SJCRH30 (cell line): Measurements from ENCODE around the gene PRCP. TPM values are rescaled to one million over a fixed set of nuclear protein-coding genes. Genes with fewer than 3 reads are reported as not detected.
A peak's percentile ranks its signal among the peaks of the same experiment; 100 is the strongest.
"Not testable (repeated sequence)": the region's sequence is repeated elsewhere in the genome, so short reads cannot be mapped to it uniquely, and the experiment has no call there.

Source experiments
- DNase-seq, 2 experiments: peaks; one replicate each; pipeline ENCODE4 v3.0.0-alpha.2; 2015 to 2020
- H3K27ac ChIP-seq: fragments of 250-450 bp; sonication (Bioruptor Pico); 2 replicates; pipeline ENCODE4 v1.5.1; 2020; ENCODE audit warnings: mild to moderate bottlenecking, moderate library complexity
- H3K27me3 ChIP-seq: fragments of 250-450 bp; sonication (Bioruptor Pico); 2 replicates; pipeline ENCODE4 v1.5.1; 2020; ENCODE audit warnings: mild to moderate bottlenecking, moderate library complexity
- H3K36me3 ChIP-seq: fragments of 250-450 bp; sonication (Bioruptor Pico); 2 replicates; pipeline ENCODE4 v1.5.1; 2020; ENCODE audit warnings: mild to moderate bottlenecking, moderate library complexity
- H3K4me1 ChIP-seq: fragments of 250-450 bp; sonication (Bioruptor Pico); 2 replicates; pipeline ENCODE4 v1.5.1; 2020; ENCODE audit warnings: mild to moderate bottlenecking, moderate library complexity
- H3K4me3 ChIP-seq: fragments of 250-450 bp; sonication (Bioruptor Pico); 2 replicates; pipeline ENCODE4 v1.5.1; 2020; ENCODE audit warnings: mild to moderate bottlenecking, moderate library complexity
- H3K9me3 ChIP-seq: fragments of 250-450 bp; sonication (Bioruptor Pico); replicated peaks from 2 replicates; pipeline ENCODE4 v1.5.1; 2020; ENCODE audit warnings: mild to moderate bottlenecking, moderate library complexity
- total RNA-seq: library from RNA; depleted of rRNA; stranded (reverse); fragments of >200 nt; shearing (Covaris generic); gene quantifications from 2 replicates; pipeline ENCODE4 v1.2.3, GENCODE V29; 2014

PRCP gene
- total RNA-seq, 1 experiment from 2014 or later, result 72.1 TPM

DNA sequence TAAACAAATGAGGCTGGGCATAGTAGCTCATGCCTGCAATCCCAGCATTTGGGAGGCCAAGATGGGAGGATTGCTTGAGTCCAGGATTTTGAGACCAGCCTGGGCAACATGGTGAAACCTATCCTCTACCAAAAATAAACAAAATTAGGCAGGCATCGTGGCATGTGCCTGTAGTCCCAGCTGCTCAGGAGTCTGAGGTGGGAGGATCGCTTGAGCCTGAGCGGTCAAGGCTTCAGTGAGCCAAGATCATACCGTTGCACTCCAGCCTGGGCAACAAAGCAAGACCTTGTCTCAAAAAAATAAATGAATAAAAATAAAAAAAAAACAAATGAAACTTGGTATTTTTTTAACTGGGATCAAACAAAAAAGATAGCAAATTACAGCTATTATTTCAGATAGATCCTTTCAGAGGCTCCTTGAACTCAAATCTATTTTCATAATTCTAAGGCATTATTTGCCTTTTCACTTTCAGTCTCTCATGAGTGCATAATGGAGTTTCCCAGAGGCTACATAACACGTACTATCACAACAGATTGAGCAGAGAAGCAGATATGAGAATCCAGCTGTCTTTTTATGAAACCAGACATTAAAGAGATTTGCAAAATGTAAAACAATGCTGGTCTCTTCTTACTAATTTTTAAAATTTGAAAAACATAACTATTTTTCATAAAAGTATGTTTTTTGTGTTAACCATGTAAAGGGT is 24.4 kb upstream of the PRCP start:
- H3K9me3 ChIP-seq, result no peaks in the 10 kb centered on the region
- no peaks in the 10 kb centered on the region for H3K27me3 ChIP-seq
- DNase-seq, result no peak
- H3K4me3 ChIP-seq, result no peak overlapping the region
- H3K36me3 ChIP-seq, result peaks cover 43% of the 10 kb centered on the region
- H3K27ac ChIP-seq, result no peak overlapping the region
- no peaks in the 10 kb centered on the region for H3K4me1 ChIP-seq

- not testable (repeated sequence) for H3K9me3 ChIP-seq, DNase-seq, H3K27me3 ChIP-seq, H3K27ac ChIP-seq, H3K4me3 ChIP-seq, H3K4me1 ChIP-seq
- H3K36me3 ChIP-seq, result peaks cover 50% of the 10 kb centered on the region
Observed at GRCh38 chr11:82922396-82923173, 22.4 kb upstream of the PRCP start.

DNA sequence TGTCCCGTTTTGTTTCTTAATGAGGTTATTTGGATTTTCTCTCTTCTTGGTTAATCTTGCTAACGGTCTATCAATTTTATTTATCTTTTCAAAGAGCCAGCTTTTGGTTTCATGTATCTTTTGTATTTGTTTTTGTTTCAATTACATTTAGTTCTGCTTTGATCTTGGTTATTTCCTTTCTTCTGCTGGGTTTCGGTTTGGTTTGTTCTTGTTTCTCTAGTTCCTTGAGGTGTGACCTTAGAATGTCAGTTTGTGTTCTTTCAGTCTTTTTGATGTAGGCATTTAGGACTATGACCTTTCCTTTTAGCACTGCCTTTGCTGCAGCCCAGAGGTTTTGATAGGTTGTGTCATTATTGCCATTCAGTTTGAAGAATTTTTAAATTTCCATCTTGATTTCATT is 20.0 kb upstream of the PRCP start:
- not testable (repeated sequence) for H3K4me3 ChIP-seq, DNase-seq, H3K4me1 ChIP-seq, H3K27ac ChIP-seq, H3K27me3 ChIP-seq, H3K9me3 ChIP-seq
- peaks cover 58% of the 10 kb centered on the region for H3K36me3 ChIP-seq

- H3K4me3 ChIP-seq, H3K4me1 ChIP-seq, H3K27ac ChIP-seq, H3K9me3 ChIP-seq, DNase-seq, H3K27me3 ChIP-seq: not testable (repeated sequence)
- H3K36me3 ChIP-seq, result peaks cover 56% of the 10 kb centered on the region
Observed at GRCh38 chr11:82919786-82920185, 19.6 kb upstream of the PRCP start.

DNA sequence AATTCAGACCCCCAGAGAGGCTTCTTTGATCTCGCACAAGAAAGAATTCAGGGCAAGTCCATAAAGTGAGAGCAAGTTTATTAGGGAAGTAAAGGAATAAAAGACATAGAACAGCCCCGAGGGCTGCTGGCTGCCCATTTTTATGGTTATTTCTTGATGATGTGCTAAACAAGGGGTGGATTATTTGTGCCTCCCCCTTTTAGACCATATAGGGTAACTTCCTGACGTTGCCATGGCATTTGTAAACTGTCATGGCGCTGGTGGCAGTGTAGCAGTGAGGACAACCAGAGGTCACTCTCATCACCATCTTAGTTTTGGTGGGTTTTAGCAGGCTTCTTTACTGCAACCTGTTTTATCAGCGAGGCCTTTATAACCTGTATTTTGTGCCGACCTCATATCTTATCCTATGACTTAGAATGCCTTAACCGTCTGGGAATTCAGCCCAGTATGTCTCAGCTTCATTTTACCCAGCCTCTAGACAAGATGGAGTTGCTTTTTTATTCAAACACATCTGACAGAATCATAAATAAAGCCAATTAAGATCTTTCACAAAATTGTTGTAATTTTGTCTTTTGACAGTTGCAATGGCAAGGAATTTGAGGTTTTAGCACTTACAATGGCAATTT is 8.9 kb upstream of the PRCP start:
- Histone ChIP-seq H3K27me3 (no peaks in the 10 kb centered on the region), H3K9me3 (peaks cover 9% of the 10 kb centered on the region; the same call in 1 of the 2 replicates), H3K36me3 (peaks cover 30% of the 10 kb centered on the region), H3K4me3 (no peak overlapping the region), H3K4me1 (no peaks in the 10 kb centered on the region), H3K27ac (no peak overlapping the region)
- DNase-seq, result no peak

DNA sequence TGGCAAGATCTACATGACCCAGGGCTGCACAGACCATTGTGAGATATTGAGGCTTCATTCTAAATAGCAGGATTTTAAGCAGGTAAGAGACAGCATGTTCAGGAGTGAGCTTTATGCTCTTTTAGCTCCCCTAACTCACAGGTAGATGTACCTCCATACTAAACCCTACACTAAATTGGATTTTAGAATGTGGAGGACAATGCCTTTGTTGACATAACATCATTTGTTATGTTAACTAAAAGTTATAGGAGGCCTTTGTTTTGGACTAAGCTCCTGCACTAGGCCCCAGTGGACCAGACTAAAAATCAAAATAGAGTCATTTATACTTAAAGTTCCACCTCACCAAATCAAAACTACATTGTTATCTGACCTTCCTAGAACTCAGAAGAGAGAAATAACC is 8.1 kb upstream of the PRCP start:
- Histone ChIP-seq H3K4me1 (no peaks in the 10 kb centered on the region), H3K27ac (no peak overlapping the region), H3K4me3 (no peak overlapping the region), H3K27me3 (no peaks in the 10 kb centered on the region), H3K9me3 (peaks cover 9% of the 10 kb centered on the region; the same call in 1 of the 2 replicates), H3K36me3 (peaks cover 25% of the 10 kb centered on the region)
- no peak for DNase-seq

- H3K27ac ChIP-seq, result no peak overlapping the region
- no peak overlapping the region for H3K4me3 ChIP-seq
- H3K4me1 ChIP-seq, result no peaks in the 10 kb centered on the region
- H3K27me3 ChIP-seq, result no peaks in the 10 kb centered on the region
- H3K9me3 ChIP-seq, result peaks cover 9% of the 10 kb centered on the region; the same call in 1 of the 2 replicates
- H3K36me3 ChIP-seq, result peaks cover 17% of the 10 kb centered on the region
- DNase-seq, result no peak
Observed at GRCh38 chr11:82907371-82907770, 7.1 kb upstream of the PRCP start.

DNA sequence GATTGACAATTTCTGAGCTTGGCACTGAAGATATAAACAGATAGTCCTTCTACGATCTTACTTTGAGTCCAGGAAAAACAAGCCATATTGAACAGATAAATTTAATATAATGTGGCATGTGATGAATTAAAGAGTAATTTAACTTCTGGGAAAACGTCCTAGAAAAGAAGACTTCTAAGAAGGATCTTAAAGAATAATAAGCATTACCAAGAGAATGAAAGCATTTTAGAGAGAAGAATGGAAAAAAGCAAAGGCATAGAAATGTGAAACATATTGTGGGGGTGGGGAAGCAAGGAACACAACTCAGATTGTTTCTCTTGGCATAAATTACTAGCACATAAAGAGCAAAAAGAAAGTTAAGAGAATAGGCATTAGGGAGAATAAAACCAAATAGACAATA is 6.7 kb upstream of the PRCP start:
- peaks cover 8% of the 10 kb centered on the region; the same call in 1 of the 2 replicates for H3K9me3 ChIP-seq
- no peak for DNase-seq
- H3K27me3 ChIP-seq, result no peaks in the 10 kb centered on the region
- H3K36me3 ChIP-seq, result peaks cover 12% of the 10 kb centered on the region
- no peak overlapping the region for H3K4me3 ChIP-seq
- no peak overlapping the region for H3K27ac ChIP-seq
- H3K4me1 ChIP-seq, result no peaks in the 10 kb centered on the region

- DNase-seq, result peak in 1 of 2 experiments; percentile 63
- no peaks in the 10 kb centered on the region for H3K4me1 ChIP-seq
- no peak overlapping the region for H3K27ac ChIP-seq
- 0 out of 2 replicates have a peak, but pooled peaks cover 1% of the 10 kb centered on the region for H3K9me3 ChIP-seq
- peaks cover 5% of the 10 kb centered on the region for H3K36me3 ChIP-seq
- no peaks in the 10 kb centered on the region for H3K27me3 ChIP-seq
- H3K4me3 ChIP-seq, result no peak overlapping the region
Observed at GRCh38 chr11:82906236-82906635, 6.0 kb upstream of the PRCP start.

DNA sequence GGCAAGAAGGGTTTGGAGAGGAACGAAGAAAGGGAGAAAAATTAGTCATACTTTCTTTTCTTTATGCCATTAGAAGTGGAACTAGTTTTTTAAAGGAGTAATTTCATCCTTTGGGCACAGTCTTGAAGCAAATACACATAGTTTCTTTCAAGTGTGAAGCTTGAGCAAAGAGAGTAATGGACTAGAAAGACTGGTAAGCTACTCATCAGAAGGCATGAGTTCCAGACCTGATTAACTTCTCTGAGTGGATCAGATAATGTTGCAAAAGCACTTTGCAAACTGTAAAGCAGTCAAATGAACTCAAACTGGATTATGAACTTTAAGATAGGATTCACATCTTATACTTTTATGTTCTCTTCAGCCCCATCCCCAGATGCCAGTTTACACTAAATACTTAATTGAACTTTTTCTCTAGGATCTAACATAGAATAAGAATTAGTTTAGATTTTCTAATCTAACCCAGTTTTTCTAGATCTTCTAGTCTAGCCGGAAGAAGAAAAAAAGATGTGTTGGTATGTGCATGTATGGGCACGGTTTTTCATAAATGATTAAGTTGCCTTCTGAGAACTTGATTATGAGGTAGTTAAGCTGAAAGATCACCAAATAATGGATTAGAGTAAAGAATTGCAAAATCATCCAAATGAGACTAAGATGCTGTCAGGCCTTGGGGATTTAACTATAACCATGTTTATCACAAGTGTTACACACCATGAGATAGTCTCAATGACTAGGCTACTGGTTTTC is 3.8 kb upstream of the PRCP start:
- no peaks in the 10 kb centered on the region for H3K36me3 ChIP-seq
- no peaks in the 10 kb centered on the region for H3K9me3 ChIP-seq
- H3K27me3 ChIP-seq, result no peaks in the 10 kb centered on the region
- no peak overlapping the region for H3K4me3 ChIP-seq
- no peak overlapping the region for H3K27ac ChIP-seq
- peaks cover 3% of the 10 kb centered on the region; the same call in 1 of the 2 replicates for H3K4me1 ChIP-seq
- no peak for DNase-seq

DNA sequence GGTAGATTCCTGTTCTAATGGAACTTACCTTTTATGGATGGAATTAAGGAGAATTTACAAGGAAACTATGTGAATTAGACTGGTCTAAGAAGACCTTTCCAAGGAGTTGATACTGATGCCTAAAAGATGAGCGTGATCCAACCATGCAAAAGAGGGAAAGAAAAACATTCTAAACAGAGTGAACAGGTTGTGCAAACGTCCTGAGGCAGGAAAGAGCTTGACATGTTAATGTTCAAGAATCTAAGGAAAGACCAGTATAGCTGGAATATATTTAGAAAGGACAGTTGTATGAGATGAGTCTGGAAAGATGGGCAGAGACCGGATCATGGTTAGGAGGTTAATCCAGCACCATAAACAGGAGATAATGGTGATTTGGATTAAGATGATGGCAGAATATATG is 2.6 kb upstream of the PRCP start:
- H3K36me3 ChIP-seq, result no peaks in the 10 kb centered on the region
- no peak for DNase-seq
- no peak overlapping the region for H3K27ac ChIP-seq
- no peaks in the 10 kb centered on the region for H3K27me3 ChIP-seq
- H3K4me3 ChIP-seq, result no peak overlapping the region
- peaks cover 4% of the 10 kb centered on the region for H3K4me1 ChIP-seq
- no peaks in the 10 kb centered on the region for H3K9me3 ChIP-seq

GRCh38 chr11:82901922-82902485 is 1.8 kb upstream of the PRCP start:
- no peak for DNase-seq
- peaks cover 8% of the 10 kb centered on the region for H3K4me1 ChIP-seq
- peak overlapping the region; percentile 77 for H3K27ac ChIP-seq
- H3K4me3 ChIP-seq, result peak overlapping the region; percentile 82
- H3K36me3 ChIP-seq, result no peaks in the 10 kb centered on the region
- no peaks in the 10 kb centered on the region for H3K27me3 ChIP-seq
- H3K9me3 ChIP-seq, result no peaks in the 10 kb centered on the region

GRCh38 chr11:82901165-82901921 is 1.1 kb upstream of the PRCP start, which contains the start of gene DDIAS:
DDIAS (plus strand) TSS chr11:82901736; CDS start chr11:82914739, 13,003 bp downstream.
- H3K36me3 ChIP-seq, result no peaks in the 10 kb centered on the region
- peak; percentile 98 to 100 for DNase-seq
- H3K27me3 ChIP-seq, result no peaks in the 10 kb centered on the region
- peaks cover 8% of the 10 kb centered on the region for H3K4me1 ChIP-seq
- H3K4me3 ChIP-seq, result peak within 1 kb of the TSS; percentile 82
- no peaks in the 10 kb centered on the region for H3K9me3 ChIP-seq
- peak within 1 kb of the TSS; percentile 77 for H3K27ac ChIP-seq

GRCh38 chr11:82899957-82900276 is 313 bp downstream of the PRCP start:
- no peak for DNase-seq
- Histone ChIP-seq H3K9me3 (no peaks in the 10 kb centered on the region), H3K4me3 (peak overlapping the region; percentile 82), H3K4me1 (peaks cover 8% of the 10 kb centered on the region), H3K36me3 (no peaks in the 10 kb centered on the region), H3K27me3 (no peaks in the 10 kb centered on the region), H3K27ac (peak overlapping the region; percentile 77)
